ENCODE measurements around the gene PSAP.

- peak; percentile 75 for TF ChIP-seq CTCF (IDR thresholded peaks at IDR 0.05)
- no peak for TF ChIP-seq EZH2 (IDR thresholded peaks at IDR 0.05)
- no peak for TF ChIP-seq EZH2phosphoT487 (IDR thresholded peaks at IDR 0.05)
Observed at GRCh38 chr10:71812016-71812912, 38.8 kb downstream of the PSAP start.
